Neural progenitor cell (in vitro differentiated cells): ENCODE measurements around the gene TCF19.

ENCODE experiments used
- EZH2phosphoT487 ChIP-seq: fragments of 200-600 bp; sonication (generic); IDR thresholded peaks from 2 replicates; pipeline ENCODE4 v1.6.1; 2017; ENCODE audit warnings: antibody characterized with exemption
- TF ChIP-seq, protein P1 (sequence below): fragments of 200-600 bp; sonication (generic); IDR thresholded peaks from 2 replicates; pipeline ENCODE4 v1.5.1; 2017; ENCODE audit warnings: antibody characterized with exemption, mild to moderate bottlenecking

DNA sequence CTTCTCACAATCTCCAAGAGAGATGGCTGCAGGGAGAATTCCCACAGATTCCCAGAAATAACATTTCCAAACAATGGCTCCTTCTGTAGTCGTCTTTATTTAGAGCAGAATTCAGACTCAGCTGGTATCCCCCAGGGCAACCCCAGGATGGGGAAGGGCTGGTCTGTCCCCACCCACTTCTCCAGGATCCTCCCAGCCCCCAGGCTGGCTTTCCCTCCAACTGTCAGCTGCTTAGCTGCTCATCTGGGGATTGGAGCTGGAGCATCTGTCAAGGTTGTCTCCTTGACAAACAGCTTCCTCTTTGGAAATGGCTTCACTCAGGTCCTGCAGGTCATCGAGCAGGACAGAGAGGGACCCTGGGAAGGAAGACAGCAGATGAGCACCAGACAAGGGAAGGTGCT, 16.0 kb upstream of the TCF19 start:
- TF ChIP-seq EZH2phosphoT487, result no peak
- TF ChIP-seq, protein P1, sequence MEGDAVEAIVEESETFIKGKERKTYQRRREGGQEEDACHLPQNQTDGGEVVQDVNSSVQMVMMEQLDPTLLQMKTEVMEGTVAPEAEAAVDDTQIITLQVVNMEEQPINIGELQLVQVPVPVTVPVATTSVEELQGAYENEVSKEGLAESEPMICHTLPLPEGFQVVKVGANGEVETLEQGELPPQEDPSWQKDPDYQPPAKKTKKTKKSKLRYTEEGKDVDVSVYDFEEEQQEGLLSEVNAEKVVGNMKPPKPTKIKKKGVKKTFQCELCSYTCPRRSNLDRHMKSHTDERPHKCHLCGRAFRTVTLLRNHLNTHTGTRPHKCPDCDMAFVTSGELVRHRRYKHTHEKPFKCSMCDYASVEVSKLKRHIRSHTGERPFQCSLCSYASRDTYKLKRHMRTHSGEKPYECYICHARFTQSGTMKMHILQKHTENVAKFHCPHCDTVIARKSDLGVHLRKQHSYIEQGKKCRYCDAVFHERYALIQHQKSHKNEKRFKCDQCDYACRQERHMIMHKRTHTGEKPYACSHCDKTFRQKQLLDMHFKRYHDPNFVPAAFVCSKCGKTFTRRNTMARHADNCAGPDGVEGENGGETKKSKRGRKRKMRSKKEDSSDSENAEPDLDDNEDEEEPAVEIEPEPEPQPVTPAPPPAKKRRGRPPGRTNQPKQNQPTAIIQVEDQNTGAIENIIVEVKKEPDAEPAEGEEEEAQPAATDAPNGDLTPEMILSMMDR, result no peak
